Activated naive CD8-positive, alpha-beta T cell treated with anti-CD3 and anti-CD28 coated beads, Interleukin-2, amount 50 U/mL, for 24 hours (primary cell): ENCODE data around the gene EN2.
"Not testable (repeated sequence)": the region's sequence is repeated elsewhere in the genome, so short reads cannot be mapped to it uniquely, and the experiment has no call there.

ENCODE experiments used
- ATAC-seq: fragments of 150-1000 bp; cut with Tn5 transposase; one replicate; pipeline ENCODE4 v1.10.0; 2021
- DNase-seq: peaks from one replicate; pipeline ENCODE4 v3.0.0; 2021
- H3K27ac Mint-ChIP-seq: one replicate; pipeline ENCODE4 v1.8.0; 2021; ENCODE audit warnings: mild to moderate bottlenecking, mixed read lengths
- H3K27me3 Mint-ChIP-seq: one replicate; pipeline ENCODE4 v1.8.0; 2021; ENCODE audit warnings: mixed read lengths
- H3K36me3 Mint-ChIP-seq: one replicate; pipeline ENCODE4 v1.8.0; 2021; ENCODE audit warnings: low read depth, mixed read lengths
- H3K4me1 Mint-ChIP-seq: one replicate; pipeline ENCODE4 v1.8.0; 2021; ENCODE audit warnings: mixed read lengths
- H3K4me3 Mint-ChIP-seq: one replicate; pipeline ENCODE4 v1.8.0; 2021; ENCODE audit warnings: mild to moderate bottlenecking, moderate library complexity, mixed read lengths
- H3K9me3 Mint-ChIP-seq: one replicate; pipeline ENCODE4 v1.8.0; 2021; ENCODE audit warnings: mixed read lengths

Gene EN2

DNA sequence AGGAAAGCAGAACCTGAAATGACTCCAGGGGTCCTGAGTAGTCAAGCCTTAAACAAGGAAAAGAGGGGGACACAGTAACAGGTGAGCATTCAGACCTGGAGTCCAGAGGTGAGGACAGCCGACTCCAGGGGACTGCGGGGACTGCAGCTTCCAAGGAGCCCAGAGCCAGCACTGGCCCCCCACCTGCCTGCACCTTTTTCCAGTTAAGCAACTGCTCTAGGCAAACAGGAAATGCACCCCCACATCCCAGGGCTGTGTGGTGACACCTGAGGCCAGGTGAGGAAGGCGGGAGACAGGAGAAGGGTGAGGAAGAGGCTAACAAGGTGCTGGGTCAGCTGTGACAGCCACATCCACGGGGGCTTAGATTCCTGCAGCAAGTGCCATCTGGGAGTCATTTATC lies 20.1 kb upstream of the EN2 start:
- H3K36me3 Mint-ChIP-seq, result no peaks in the 10 kb centered on the region
- no peak overlapping the region for H3K27ac Mint-ChIP-seq
- H3K27me3 Mint-ChIP-seq, result peaks cover 39% of the 10 kb centered on the region
- no peak overlapping the region for H3K4me3 Mint-ChIP-seq
- H3K9me3 Mint-ChIP-seq, result no peaks in the 10 kb centered on the region
- no peaks in the 10 kb centered on the region for H3K4me1 Mint-ChIP-seq
- ATAC-seq (no peak), DNase-seq (no peak)

DNA sequence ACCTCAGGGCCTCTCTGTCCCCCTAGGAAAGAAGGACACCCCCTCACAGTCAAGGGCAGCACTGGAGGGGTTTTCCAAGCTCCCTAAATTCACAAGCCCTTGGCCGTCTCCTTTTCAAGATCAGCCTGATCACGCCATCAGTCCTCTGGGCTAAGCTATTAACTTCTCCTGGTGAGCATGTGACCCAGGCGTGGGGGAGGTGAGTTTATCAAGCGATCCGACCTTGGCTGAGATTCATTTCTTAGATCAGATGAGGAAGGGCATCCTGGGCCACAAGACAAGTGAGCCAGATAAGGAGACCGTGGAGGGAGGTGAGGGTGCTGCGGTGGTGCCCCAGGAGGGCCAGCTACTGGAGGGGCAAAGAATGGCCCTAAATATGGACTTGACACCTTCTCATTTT lies 19.2 kb upstream of the EN2 start:
- Mint-ChIP-seq H3K4me3 (no peak overlapping the region), H3K27ac (no peak overlapping the region), H3K36me3 (no peaks in the 10 kb centered on the region), H3K27me3 (peaks cover 45% of the 10 kb centered on the region), H3K9me3 (no peaks in the 10 kb centered on the region), H3K4me1 (no peaks in the 10 kb centered on the region)
- ATAC-seq (no peak), DNase-seq (no peak)

DNA sequence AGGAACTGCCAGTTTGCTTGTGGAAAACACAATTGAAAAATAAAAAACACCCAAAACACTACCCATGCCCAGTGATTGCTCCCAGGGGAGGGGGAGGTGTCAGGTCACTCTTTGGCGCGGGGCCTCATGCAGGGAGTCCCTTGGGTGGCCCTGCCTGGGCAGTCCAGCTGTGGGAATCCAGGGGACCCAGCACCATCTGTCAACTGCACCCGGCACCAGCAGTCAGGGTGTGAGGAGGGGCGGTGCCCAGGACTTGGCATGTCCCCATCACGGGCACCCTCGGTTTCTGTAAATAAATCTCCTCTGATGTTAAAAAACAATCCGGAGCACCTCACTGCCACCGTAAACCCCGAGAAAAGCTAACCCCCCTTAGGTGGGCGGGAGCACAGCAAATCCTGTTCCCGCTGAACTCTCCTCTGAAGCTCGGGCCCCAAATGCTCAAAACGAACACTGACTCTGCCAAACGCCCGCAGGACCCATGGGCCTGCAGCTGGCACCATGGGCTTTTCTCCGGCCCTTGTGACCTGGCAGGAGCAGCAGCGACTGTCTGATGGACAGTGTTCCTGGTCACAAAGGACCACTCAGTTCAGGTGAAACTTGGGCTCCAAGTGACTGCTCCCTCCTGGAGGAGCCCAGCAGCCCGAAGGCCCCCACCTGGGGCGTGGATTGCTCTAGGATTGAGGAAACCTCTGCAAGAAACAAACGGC lies 18.5 kb upstream of the EN2 start:
- Mint-ChIP-seq H3K4me3 (no peak overlapping the region), H3K27me3 (peaks cover 50% of the 10 kb centered on the region), H3K27ac (no peak overlapping the region), H3K4me1 (no peaks in the 10 kb centered on the region), H3K9me3 (no peaks in the 10 kb centered on the region), H3K36me3 (no peaks in the 10 kb centered on the region)
- DNase-seq (no peak), ATAC-seq (no peak)

- Mint-ChIP-seq H3K36me3 (no peaks in the 10 kb centered on the region), H3K4me3 (no peak overlapping the region), H3K4me1 (no peaks in the 10 kb centered on the region), H3K27me3 (peaks cover 54% of the 10 kb centered on the region), H3K9me3 (no peaks in the 10 kb centered on the region), H3K27ac (no peak overlapping the region)
- no peak for DNase-seq
- no peak for ATAC-seq
These were observed 17.9 kb upstream of the EN2 start for GRCh38 chr7:155440018-155440410.

- no peaks in the 10 kb centered on the region for H3K9me3 Mint-ChIP-seq
- no peak for ATAC-seq
- H3K4me3 Mint-ChIP-seq, result no peak overlapping the region
- no peak for DNase-seq
- no peak overlapping the region for H3K27ac Mint-ChIP-seq
- H3K4me1 Mint-ChIP-seq, result no peaks in the 10 kb centered on the region
- peaks cover 49% of the 10 kb centered on the region for H3K27me3 Mint-ChIP-seq
- no peaks in the 10 kb centered on the region for H3K36me3 Mint-ChIP-seq
These were observed 16.1 kb upstream of the EN2 start for GRCh38 chr7:155441856-155442255.

- H3K27me3 Mint-ChIP-seq, result peaks cover 62% of the 10 kb centered on the region
- no peak for DNase-seq
- H3K9me3 Mint-ChIP-seq, result no peaks in the 10 kb centered on the region
These were observed 13.2 kb upstream of the EN2 start for GRCh38 chr7:155444746-155445145.

GRCh38 chr7:155445606-155446005 lies 12.3 kb upstream of the EN2 start:
- ATAC-seq, H3K9me3 Mint-ChIP-seq, H3K27ac Mint-ChIP-seq, H3K4me3 Mint-ChIP-seq, H3K36me3 Mint-ChIP-seq, H3K4me1 Mint-ChIP-seq, DNase-seq: not testable (repeated sequence)
- peaks cover 63% of the 10 kb centered on the region for H3K27me3 Mint-ChIP-seq

More at GRCh38 chr7:155444746-155445145, 13.2 kb upstream of the EN2 start:
- Mint-ChIP-seq H3K36me3 (no peaks in the 10 kb centered on the region), H3K4me3 (no peak overlapping the region), H3K27ac (no peak overlapping the region), H3K4me1 (no peaks in the 10 kb centered on the region)
- no peak for ATAC-seq

- H3K9me3 Mint-ChIP-seq, result no peaks in the 10 kb centered on the region
- peaks cover 5% of the 10 kb centered on the region for H3K4me1 Mint-ChIP-seq
- peaks cover 72% of the 10 kb centered on the region for H3K27me3 Mint-ChIP-seq
- no peak for DNase-seq
- no peak overlapping the region for H3K4me3 Mint-ChIP-seq
- H3K27ac Mint-ChIP-seq, result no peak overlapping the region
- H3K36me3 Mint-ChIP-seq, result no peaks in the 10 kb centered on the region
- ATAC-seq, result no peak
These were observed 10.3 kb upstream of the EN2 start for GRCh38 chr7:155447603-155448002.

GRCh38 chr7:155448632-155449007 lies 9.3 kb upstream of the EN2 start:
- ATAC-seq (no peak), DNase-seq (no peak)
- no peak overlapping the region for H3K4me3 Mint-ChIP-seq
- H3K9me3 Mint-ChIP-seq, result no peaks in the 10 kb centered on the region
- peaks cover 73% of the 10 kb centered on the region for H3K27me3 Mint-ChIP-seq
- H3K4me1 Mint-ChIP-seq, result peaks cover 5% of the 10 kb centered on the region
- no peaks in the 10 kb centered on the region for H3K36me3 Mint-ChIP-seq
- H3K27ac Mint-ChIP-seq, result no peak overlapping the region

DNA sequence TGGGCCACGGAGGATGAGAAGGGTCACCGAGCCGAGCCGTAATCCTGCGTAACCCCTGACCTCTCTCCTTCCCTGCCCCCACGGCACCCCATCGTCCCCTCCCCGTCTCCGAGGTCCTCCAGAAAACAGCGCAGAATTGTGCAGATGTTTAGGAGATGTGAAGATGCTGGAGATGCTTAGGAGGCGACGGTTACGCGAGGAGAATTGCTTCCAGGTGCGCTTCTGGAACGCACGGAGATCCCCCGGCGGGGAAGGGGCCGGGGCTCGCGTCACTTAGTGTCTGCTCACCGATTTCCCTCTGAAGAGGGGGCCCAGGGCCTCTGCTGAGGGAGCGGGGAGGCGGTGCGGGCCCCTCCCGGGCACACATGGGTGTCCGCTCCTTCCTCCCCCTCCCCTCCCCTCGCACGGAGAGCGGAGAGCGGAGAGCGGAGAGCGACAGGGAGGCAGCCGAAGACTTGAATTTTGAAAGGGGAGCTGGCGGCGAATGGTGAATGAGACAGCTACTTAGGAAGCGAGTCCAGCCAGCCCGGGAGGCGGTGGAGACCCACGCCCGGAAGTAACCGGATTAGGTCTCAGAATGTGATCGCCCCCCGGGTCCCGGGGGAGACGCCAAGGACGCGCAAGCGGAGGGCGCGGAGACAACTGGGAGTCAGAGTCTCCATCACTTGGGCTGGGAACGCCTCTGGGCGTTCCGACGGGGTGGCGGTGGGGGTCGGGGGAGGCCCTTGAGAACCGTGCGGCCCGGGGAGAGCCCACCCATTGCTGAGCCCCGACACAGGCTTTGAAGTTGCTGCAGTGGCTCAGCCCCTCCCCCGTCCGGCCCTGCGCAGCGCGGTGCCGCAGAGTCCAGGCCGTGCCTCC lies 8.7 kb upstream of the EN2 start:
- Mint-ChIP-seq H3K27ac (no peak overlapping the region), H3K4me3 (no peak overlapping the region), H3K27me3 (peaks cover 74% of the 10 kb centered on the region), H3K36me3 (no peaks in the 10 kb centered on the region), H3K9me3 (no peaks in the 10 kb centered on the region), H3K4me1 (peaks cover 5% of the 10 kb centered on the region)
- no peak for DNase-seq
- ATAC-seq, result no peak

DNA sequence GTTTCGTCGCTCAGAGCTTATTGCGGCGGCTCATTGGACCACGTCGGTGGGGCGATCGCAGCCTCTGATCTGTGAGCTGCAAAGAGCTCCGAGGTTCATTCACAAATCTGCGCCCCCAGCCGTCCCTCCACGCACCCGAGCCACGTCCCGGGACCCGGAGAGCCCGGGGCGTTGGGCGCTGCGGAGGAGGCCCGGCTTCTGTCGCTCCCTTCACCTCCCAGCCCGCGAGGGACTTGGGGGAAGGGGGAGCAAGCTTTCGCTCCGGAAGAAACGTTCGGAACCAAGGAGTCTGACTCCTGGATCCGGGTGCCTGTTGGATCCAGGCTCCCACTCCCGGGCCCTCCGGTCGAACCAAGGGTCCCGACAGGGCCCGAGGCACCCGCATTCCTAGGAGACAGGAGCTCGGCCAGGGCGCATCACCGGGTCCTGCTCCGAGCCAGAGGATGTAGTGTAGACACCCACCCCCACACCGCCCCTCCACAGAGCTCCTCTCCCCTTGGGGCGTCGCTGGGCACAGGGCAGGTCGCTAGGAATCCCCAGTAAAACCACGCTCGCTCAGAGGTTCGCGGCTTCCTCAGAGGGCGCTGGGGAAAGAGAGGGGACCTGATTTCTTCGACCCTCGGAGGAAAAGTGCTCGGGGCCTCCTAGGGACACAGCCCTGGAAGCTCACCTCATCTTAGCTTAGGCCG lies 7.9 kb upstream of the EN2 start:
- no peak overlapping the region for H3K27ac Mint-ChIP-seq
- DNase-seq (no peak), ATAC-seq (no peak)
- H3K27me3 Mint-ChIP-seq, result peaks cover 77% of the 10 kb centered on the region
- H3K36me3 Mint-ChIP-seq, result no peaks in the 10 kb centered on the region
- no peak overlapping the region for H3K4me3 Mint-ChIP-seq
- H3K9me3 Mint-ChIP-seq, result no peaks in the 10 kb centered on the region
- H3K4me1 Mint-ChIP-seq, result peaks cover 10% of the 10 kb centered on the region

DNA sequence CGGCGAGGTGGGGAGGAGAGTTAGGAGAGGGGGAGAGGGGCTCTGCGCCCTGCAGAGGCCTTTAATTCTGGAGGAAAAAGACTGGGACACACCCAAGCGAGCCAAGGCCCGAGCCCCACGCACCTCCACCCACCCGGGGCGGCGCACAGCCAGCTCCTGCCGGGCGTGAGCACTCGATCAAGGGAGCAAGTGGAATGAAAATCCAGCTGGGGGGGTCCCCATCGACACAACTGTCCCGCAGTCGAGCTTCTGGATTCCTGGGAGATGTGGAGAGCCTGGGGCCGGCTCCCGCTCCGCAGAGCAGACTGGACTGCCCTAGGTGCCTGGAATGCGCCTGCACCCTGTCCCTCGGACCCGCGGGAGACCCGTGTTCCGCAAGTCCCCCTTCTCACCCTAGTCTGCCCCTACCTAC lies 7.4 kb upstream of the EN2 start:
- no peaks in the 10 kb centered on the region for H3K9me3 Mint-ChIP-seq
- ATAC-seq (no peak), DNase-seq (no peak)
- H3K36me3 Mint-ChIP-seq, result no peaks in the 10 kb centered on the region
- no peak overlapping the region for H3K27ac Mint-ChIP-seq
- peaks cover 15% of the 10 kb centered on the region for H3K4me1 Mint-ChIP-seq
- peaks cover 79% of the 10 kb centered on the region for H3K27me3 Mint-ChIP-seq
- no peak overlapping the region for H3K4me3 Mint-ChIP-seq

DNA sequence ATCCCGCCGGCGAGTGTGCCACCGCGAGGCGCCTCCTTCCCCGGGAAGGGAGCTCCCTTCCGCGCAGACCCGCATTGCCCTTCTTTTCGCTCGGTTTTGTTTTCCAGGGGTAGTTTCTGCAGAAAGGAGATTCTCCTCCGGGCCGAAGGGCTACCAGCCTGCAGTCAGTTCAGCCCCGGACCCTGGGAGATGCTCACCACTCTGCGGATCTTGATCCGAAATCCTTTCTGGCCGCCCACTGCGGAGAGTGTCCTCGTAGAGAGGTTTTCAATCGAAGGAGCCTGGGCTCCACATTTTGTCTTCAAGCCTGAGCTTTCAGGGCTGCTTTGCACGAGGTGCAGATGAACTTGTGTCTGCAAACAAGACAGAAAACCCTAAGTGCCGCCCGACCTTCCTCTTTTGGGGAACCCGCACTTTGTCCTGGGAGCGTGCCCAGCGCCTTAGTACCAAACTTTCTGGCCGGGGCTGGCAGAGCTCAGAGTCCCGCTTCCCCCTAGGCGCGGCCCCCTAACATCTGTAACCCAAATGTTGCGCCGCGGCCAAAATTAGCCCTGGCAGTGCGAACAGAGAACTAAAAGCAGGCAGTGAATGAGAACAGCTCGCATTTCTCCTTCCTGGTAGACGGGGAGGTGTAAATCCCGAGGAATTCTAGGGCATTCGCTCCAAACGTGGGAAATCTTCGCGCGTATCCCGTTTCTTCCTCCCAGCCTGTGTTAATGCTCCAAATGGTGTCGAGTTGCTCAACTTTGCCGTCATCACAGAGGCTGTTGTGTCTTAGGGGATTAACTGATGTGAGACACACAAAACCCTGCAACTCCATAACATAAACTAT lies 6.7 kb upstream of the EN2 start:
- DNase-seq, result no peak
- Mint-ChIP-seq H3K9me3 (no peaks in the 10 kb centered on the region), H3K36me3 (no peaks in the 10 kb centered on the region), H3K4me1 (peaks cover 16% of the 10 kb centered on the region), H3K27ac (no peak overlapping the region), H3K4me3 (no peak overlapping the region), H3K27me3 (peaks cover 83% of the 10 kb centered on the region)
- no peak for ATAC-seq

GRCh38 chr7:155451840-155452239 lies 6.1 kb upstream of the EN2 start:
- no peak for DNase-seq
- Mint-ChIP-seq H3K4me3 (no peak overlapping the region), H3K27me3 (peaks cover 86% of the 10 kb centered on the region), H3K9me3 (no peaks in the 10 kb centered on the region), H3K4me1 (peaks cover 21% of the 10 kb centered on the region), H3K36me3 (no peaks in the 10 kb centered on the region), H3K27ac (no peak overlapping the region)
- no peak for ATAC-seq
